GM23338 (cell line): ENCODE measurements around the gene ZDHHC8.

ENCODE experiments used
- CREB1 ChIP-seq: fragments of 250-450 bp; sonication (Bioruptor Pico); IDR thresholded peaks from 2 replicates; pipeline ENCODE4 v1.5.0; 2020; ENCODE audit warnings: low read depth, mild to moderate bottlenecking, moderate library complexity
- EZH2 ChIP-seq: fragments of 200-600 bp; sonication (generic); IDR thresholded peaks from one replicate; pipeline ENCODE4 v1.8.0; 2017; ENCODE audit warnings: antibody characterized with exemption, mild to moderate bottlenecking, low read depth; ENCODE audit not compliant: unreplicated experiment
- EZH2phosphoT487 ChIP-seq: fragments of 200-600 bp; sonication (generic); IDR thresholded peaks from one replicate; pipeline ENCODE4 v1.8.1; 2018; ENCODE audit warnings: antibody characterized with exemption; ENCODE audit not compliant: unreplicated experiment
- JUNB ChIP-seq: IDR thresholded peaks from one replicate; pipeline ENCODE4 v1.6.1; 2016; ENCODE audit warnings: antibody characterized with exemption; ENCODE audit not compliant: unreplicated experiment
- NANOG ChIP-seq: IDR thresholded peaks from 2 replicates; pipeline ENCODE4 v1.6.1; 2016; ENCODE audit warnings: antibody characterized with exemption, borderline replicate concordance
- POLR2AphosphoS5 ChIP-seq: IDR thresholded peaks from 2 replicates; pipeline ENCODE4 v1.6.1; 2016; ENCODE audit warnings: antibody characterized with exemption, low read depth
- STAT1 ChIP-seq: IDR thresholded peaks from one replicate; pipeline ENCODE4 v1.6.1; 2016; ENCODE audit warnings: antibody characterized with exemption; ENCODE audit not compliant: unreplicated experiment
- ZNF114 ChIP-seq: fragments of 250-450 bp; sonication (Bioruptor Pico); IDR thresholded peaks from 2 replicates; pipeline ENCODE4 v1.5.0; 2020; ENCODE audit warnings: mild to moderate bottlenecking, moderate library complexity
- ZNF331 ChIP-seq: fragments of 250-450 bp; sonication (Bioruptor Pico); IDR thresholded peaks from 2 replicates; pipeline ENCODE4 v1.5.0; 2020; ENCODE audit warnings: low read depth, mild to moderate bottlenecking, moderate library complexity
- TF ChIP-seq, protein P1 (sequence below), 2 experiments: fragments of 200-600 bp in 1 of 2; sonication (generic) in 1 of 2; conservative IDR thresholded peaks; 2 replicates each; pipeline versions ENCODE4 v1.5.1 to v1.6.1; 2016 to 2017; ENCODE audit warnings: antibody characterized with exemption in 2 of 2, low read depth in 2 of 2, mild to moderate bottlenecking in 2 of 2, moderate library complexity in 1 of 2
- TF ChIP-seq, protein P2 (sequence below): IDR thresholded peaks from 2 replicates; pipeline ENCODE4 v1.6.1; 2016; ENCODE audit warnings: antibody characterized with exemption
- TF ChIP-seq, protein P3 (sequence below): IDR thresholded peaks from one replicate; pipeline ENCODE4 v1.6.1; 2018; ENCODE audit warnings: antibody characterized with exemption; ENCODE audit not compliant: unreplicated experiment
- TF ChIP-seq, protein P4 (sequence below): fragments of 250-450 bp; sonication (Bioruptor Pico); IDR thresholded peaks from 2 replicates; pipeline ENCODE4 v1.5.0; 2020; ENCODE audit warnings: mild to moderate bottlenecking, moderate library complexity

DNA sequence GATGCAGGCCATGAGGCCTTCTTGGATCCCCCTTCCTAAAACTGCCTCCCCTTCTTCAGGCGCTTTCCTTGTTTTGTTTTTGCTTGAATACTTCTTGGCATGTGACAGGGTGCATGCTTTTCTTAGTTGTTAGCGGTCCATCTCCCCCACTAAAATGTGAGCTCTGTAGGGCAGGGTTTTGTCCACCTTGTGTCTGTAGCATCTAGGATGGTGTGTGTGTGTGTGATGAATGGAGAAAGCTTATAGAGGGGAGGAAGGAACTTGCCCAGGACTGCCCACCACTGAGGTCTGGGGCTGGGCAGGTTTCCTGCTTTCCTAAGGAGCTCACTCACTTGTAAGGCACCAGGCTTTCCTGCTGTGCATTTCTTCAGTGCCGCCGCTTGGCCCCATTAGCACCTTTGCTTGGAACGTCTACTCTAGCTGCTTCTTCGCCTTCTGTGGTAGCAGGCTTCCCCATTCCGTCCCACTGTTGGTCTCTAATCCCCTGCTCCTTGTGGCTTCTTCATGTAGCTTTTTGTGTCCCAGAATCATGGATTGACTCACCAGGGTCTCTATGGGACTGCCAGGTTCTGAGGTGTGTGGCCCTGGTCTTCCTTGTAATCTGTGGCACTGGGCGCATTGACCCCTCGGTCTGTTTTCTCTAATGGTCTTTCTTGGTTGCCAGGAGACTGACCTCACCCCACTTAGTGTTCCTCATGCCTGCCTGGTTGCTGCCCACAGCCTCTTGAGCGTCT is 48.3 kb upstream of the ZDHHC8 start:
- TF ChIP-seq EZH2 (no peak), POLR2AphosphoS5 (no peak), CREB1 (CRISPR knock-in tag) (no peak), EZH2phosphoT487 (no peak), JUNB (no peak), NANOG (no peak), ZNF114 (CRISPR knock-in tag) (no peak), ZNF331 (no peak), STAT1 (no peak)
- TF ChIP-seq, protein P1, sequence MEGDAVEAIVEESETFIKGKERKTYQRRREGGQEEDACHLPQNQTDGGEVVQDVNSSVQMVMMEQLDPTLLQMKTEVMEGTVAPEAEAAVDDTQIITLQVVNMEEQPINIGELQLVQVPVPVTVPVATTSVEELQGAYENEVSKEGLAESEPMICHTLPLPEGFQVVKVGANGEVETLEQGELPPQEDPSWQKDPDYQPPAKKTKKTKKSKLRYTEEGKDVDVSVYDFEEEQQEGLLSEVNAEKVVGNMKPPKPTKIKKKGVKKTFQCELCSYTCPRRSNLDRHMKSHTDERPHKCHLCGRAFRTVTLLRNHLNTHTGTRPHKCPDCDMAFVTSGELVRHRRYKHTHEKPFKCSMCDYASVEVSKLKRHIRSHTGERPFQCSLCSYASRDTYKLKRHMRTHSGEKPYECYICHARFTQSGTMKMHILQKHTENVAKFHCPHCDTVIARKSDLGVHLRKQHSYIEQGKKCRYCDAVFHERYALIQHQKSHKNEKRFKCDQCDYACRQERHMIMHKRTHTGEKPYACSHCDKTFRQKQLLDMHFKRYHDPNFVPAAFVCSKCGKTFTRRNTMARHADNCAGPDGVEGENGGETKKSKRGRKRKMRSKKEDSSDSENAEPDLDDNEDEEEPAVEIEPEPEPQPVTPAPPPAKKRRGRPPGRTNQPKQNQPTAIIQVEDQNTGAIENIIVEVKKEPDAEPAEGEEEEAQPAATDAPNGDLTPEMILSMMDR (conservative IDR thresholded peaks at IDR 0.05; ENCODE audit: low read depth in 2 of 2), result no peak
- TF ChIP-seq, protein P2, sequence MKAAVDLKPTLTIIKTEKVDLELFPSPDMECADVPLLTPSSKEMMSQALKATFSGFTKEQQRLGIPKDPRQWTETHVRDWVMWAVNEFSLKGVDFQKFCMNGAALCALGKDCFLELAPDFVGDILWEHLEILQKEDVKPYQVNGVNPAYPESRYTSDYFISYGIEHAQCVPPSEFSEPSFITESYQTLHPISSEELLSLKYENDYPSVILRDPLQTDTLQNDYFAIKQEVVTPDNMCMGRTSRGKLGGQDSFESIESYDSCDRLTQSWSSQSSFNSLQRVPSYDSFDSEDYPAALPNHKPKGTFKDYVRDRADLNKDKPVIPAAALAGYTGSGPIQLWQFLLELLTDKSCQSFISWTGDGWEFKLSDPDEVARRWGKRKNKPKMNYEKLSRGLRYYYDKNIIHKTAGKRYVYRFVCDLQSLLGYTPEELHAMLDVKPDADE, result no peak
- TF ChIP-seq, protein P3, sequence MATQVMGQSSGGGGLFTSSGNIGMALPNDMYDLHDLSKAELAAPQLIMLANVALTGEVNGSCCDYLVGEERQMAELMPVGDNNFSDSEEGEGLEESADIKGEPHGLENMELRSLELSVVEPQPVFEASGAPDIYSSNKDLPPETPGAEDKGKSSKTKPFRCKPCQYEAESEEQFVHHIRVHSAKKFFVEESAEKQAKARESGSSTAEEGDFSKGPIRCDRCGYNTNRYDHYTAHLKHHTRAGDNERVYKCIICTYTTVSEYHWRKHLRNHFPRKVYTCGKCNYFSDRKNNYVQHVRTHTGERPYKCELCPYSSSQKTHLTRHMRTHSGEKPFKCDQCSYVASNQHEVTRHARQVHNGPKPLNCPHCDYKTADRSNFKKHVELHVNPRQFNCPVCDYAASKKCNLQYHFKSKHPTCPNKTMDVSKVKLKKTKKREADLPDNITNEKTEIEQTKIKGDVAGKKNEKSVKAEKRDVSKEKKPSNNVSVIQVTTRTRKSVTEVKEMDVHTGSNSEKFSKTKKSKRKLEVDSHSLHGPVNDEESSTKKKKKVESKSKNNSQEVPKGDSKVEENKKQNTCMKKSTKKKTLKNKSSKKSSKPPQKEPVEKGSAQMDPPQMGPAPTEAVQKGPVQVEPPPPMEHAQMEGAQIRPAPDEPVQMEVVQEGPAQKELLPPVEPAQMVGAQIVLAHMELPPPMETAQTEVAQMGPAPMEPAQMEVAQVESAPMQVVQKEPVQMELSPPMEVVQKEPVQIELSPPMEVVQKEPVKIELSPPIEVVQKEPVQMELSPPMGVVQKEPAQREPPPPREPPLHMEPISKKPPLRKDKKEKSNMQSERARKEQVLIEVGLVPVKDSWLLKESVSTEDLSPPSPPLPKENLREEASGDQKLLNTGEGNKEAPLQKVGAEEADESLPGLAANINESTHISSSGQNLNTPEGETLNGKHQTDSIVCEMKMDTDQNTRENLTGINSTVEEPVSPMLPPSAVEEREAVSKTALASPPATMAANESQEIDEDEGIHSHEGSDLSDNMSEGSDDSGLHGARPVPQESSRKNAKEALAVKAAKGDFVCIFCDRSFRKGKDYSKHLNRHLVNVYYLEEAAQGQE, result no peak
- TF ChIP-seq, protein P4, sequence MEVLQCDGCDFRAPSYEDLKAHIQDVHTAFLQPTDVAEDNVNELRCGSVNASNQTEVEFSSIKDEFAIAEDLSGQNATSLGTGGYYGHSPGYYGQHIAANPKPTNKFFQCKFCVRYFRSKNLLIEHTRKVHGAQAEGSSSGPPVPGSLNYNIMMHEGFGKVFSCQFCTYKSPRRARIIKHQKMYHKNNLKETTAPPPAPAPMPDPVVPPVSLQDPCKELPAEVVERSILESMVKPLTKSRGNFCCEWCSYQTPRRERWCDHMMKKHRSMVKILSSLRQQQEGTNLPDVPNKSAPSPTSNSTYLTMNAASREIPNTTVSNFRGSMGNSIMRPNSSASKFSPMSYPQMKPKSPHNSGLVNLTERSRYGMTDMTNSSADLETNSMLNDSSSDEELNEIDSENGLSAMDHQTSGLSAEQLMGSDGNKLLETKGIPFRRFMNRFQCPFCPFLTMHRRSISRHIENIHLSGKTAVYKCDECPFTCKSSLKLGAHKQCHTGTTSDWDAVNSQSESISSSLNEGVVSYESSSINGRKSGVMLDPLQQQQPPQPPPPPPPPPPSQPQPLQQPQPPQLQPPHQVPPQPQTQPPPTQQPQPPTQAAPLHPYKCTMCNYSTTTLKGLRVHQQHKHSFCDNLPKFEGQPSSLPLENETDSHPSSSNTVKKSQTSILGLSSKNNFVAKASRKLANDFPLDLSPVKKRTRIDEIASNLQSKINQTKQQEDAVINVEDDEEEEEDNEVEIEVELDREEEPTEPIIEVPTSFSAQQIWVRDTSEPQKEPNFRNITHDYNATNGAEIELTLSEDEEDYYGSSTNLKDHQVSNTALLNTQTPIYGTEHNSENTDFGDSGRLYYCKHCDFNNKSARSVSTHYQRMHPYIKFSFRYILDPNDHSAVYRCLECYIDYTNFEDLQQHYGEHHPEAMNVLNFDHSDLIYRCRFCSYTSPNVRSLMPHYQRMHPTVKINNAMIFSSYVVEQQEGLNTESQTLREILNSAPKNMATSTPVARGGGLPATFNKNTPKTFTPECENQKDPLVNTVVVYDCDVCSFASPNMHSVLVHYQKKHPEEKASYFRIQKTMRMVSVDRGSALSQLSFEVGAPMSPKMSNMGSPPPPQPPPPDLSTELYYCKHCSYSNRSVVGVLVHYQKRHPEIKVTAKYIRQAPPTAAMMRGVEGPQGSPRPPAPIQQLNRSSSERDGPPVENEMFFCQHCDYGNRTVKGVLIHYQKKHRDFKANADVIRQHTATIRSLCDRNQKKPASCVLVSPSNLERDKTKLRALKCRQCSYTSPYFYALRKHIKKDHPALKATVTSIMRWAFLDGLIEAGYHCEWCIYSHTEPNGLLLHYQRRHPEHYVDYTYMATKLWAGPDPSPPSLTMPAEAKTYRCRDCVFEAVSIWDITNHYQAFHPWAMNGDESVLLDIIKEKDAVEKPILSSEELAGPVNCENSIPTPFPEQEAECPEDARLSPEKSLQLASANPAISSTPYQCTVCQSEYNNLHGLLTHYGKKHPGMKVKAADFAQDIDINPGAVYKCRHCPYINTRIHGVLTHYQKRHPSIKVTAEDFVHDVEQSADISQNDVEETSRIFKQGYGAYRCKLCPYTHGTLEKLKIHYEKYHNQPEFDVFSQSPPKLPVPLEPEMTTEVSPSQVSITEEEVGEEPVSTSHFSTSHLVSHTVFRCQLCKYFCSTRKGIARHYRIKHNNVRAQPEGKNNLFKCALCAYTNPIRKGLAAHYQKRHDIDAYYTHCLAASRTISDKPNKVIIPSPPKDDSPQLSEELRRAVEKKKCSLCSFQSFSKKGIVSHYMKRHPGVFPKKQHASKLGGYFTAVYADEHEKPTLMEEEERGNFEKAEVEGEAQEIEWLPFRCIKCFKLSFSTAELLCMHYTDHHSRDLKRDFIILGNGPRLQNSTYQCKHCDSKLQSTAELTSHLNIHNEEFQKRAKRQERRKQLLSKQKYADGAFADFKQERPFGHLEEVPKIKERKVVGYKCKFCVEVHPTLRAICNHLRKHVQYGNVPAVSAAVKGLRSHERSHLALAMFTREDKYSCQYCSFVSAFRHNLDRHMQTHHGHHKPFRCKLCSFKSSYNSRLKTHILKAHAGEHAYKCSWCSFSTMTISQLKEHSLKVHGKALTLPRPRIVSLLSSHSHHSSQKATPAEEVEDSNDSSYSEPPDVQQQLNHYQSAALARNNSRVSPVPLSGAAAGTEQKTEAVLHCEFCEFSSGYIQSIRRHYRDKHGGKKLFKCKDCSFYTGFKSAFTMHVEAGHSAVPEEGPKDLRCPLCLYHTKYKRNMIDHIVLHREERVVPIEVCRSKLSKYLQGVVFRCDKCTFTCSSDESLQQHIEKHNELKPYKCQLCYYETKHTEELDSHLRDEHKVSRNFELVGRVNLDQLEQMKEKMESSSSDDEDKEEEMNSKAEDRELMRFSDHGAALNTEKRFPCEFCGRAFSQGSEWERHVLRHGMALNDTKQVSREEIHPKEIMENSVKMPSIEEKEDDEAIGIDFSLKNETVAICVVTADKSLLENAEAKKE (CRISPR knock-in tag), result no peak
